ENCODE data around the gene PTPN23.
"Not testable (repeated sequence)": the region's sequence is repeated elsewhere in the genome, so short reads cannot be mapped to it uniquely, and the experiment has no call there.

PTPN23 gene

DNA sequence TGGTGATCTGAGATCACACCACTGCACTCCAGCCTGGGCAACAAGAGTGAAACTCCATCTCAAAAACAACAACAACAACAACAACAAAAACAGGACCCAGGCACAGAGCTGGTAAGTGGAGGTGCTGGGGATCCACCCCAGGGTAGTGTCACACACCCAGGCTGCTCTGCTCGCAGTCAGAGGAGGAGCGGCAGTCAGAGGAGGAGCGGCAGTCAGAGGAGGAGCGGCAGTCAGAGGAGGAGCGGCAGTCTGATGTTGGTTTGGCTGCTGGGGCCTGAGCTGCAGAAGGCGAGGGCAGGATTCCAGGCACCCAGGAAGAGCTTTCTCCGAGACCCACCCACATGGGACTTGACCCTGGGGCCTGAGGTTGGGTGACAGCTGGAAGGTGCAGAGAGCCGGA is 10.8 kb upstream of the PTPN23 start:
- DNase-seq (ENCODE audit: low read depth) = not testable (repeated sequence)

DNA sequence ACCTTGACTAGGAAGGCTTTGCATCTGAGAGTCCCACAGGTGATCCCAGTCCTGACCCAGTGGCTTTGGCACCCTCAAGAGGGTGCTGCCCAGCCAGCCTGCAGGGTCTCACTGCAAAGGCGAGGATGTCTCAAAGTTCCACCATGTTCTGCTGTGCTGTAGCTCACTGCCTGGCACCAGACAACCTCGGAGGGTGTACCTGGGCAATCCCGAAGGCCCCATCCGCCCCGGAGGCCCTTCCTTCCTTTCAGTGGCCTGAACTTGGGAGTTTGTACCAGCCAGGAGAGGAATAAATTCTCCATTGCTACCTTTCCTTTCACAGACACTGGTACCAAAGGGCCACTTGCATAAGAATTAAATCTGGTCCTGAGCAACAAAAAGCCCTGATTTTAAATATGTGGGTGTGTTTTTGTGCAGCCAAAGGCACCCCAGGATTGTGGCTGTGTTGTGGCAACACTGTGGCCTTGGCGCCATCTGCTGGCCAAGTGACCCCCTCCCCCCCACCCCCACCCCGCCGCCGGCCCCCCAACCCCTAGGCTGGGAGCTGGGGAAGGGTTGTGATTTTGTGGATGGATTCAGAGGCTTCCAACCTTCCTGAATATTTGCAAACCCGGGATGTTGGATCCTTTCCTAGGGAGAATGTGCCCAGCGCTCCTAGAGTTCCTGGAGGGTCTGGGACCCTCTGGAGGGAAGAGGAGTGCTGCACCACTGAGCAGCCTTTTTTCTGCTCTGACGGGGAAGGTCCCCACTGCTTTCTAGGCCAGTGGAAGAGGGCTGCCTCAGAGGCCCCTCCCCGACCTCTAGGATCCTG is 9.7 kb upstream of the PTPN23 start:
- no peak for DNase-seq (ENCODE audit: low read depth)

GRCh38 chr3:47374587-47374986 is 6.2 kb upstream of the PTPN23 start:
- no peak for DNase-seq (ENCODE audit: low read depth)

GRCh38 chr3:47376393-47376792 is 4.4 kb upstream of the PTPN23 start:
- no peak for DNase-seq (ENCODE audit: low read depth)

GRCh38 chr3:47377186-47377585 is 3.6 kb upstream of the PTPN23 start:
- no peak for DNase-seq (ENCODE audit: low read depth)

DNA sequence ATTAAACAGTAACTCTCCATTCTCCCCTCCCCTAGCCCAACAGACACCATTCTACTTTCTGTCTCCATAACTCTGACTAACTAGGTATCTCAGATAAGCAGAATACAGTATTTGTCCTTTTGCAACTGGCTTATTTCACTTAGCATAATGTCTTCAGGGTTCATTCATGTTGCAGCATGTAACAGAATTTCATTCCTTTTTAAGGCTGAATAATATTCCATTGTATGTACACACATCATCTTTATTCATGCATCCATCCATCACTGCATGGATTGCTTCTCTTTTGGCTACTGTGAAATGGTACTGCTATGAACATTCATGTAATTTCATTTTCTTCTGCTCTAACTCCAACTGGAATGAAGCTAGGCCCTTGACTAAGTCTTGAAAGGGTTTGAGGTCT is 2.0 kb upstream of the PTPN23 start:
- no peak for DNase-seq (ENCODE audit: low read depth)

- DNase-seq (ENCODE audit: low read depth) = no peak
These were observed 1.4 kb upstream of the PTPN23 start for GRCh38 chr3:47379411-47379899.

DNA sequence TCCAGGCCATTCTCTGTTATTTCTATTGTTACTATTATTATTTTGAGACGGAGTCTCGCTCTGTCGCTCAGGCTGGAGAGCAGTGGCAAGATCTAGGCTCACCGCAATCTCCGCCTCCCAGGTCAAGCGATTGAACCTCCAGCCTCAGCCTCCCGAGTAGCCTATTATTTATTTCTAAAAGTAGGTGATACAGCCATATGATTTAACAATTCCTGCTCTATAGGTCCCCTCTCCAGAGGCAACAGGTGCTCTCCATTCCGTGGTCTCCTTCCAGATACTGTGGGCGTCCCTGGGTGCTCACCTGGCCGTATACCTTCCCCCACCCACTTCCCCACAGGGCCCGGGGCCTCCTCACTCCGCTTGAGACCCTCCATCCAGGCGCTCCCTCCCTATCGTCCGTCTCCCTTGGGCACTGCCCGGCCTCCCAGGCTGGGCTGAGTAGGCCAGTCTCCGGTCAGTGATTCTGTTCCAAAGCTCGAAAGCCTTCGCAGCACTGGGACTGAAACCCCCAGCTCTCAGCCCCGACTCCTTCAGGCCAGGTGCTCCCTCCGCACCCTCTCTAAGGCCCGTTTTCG is 708 bp upstream of the PTPN23 start:
- no peak for DNase-seq (ENCODE audit: low read depth)

DNA sequence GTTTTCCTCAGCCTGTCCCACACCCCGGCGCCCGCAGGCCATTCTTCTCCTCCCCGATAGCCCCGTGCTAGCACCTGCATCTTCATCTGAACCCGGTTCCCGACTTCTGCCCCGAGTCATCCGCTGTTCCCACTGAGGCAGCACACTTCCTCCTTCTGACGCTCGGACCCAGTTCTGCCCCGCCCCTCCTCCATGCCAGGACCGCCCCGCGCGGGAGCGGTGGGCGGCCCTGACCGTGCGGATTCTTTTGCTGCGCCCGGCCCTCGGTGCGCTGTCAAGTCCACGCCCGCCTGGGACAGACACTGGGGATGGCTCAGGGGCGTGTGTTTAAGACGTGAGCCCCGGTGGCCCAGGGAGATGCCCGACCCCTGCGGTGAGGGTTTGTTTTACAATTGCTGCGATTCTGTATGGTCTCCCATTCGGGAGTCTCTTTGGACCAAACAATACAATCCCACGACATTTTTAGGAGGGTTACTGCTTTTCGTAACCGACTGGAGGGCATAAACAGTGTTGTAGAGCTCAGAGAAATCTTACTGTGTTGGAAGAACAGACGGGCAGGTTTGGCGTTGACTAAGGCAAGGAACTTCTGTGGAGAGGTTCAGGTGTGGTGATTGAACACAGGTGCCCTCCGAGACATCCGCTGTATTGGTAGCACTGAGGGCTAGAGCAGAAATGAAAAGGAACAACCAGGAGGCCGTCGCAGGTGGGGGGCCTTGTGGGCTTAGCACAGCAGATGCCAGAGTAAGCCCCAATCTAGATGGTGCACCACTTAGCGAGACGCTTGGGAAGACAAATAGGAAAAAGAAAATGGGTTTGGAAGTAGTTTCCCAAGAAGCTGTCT is 716 bp downstream of the PTPN23 start:
- peak; percentile 45 for DNase-seq (ENCODE audit: low read depth)

DNA sequence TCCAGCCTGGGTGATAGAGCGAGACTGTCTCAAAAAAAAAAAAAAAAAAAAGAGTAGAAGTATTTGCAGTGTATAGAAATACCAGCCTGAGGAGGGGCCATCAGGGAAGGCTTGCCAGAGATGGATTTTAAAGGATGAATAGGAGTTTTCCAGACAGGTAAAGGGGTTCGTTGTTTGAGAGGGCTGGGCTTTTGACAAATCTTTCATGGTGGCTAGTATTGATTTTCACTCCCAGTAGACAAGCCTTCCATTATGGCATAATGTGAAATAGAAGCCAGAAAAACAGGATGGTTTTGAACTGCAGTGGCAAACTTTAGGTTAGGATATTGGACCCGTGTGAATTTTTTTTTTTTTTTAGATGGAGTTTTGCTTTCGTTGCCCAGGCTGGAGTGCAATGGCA is 3.6 kb downstream of the PTPN23 start:
- DNase-seq (ENCODE audit: low read depth) = no peak

GRCh38 chr3:47385007-47385406 is 4.2 kb downstream of the PTPN23 start:
- DNase-seq (ENCODE audit: low read depth) = no peak

DNA sequence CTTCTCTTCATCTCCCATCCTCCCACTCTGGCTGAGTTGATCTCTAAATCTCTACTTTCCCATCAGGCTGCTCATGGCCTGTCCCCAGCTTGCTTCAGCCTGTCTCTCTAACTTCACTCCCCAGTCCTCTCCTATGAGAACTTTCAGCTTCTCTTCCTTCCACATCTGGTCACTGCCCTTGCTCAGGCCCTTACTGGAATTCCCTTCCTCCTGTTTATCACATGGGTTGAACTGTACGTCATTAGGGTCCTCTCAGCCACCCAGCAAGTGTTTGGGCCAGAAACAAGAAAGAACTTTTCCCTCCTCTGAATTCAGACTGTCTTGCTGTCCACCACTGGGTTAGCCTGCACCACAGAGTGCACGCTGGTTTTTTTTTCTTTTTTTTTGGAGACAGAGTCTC is 5.0 kb downstream of the PTPN23 start:
- no peak for DNase-seq (ENCODE audit: low read depth)

DNA sequence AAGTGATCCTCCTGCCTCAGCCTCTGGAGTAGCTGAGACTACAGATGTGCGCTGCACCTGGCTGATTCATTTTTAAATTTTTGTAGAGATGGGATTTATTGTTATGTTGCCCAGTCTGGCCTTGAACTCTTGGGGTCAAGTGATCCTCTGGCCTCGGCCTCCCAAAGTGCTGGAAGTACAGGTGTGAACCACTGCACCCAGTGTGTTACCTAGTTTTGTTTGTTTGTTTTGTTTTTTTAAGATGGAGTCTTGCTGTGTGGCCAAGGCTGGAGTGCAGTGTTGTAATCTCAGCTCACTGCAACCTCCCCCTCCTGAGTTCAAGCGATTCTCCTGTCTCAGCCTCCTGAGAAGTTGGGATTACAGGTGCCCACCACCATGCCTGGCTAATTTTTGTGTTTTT is 12.1 kb downstream of the PTPN23 start:
- DNase-seq (ENCODE audit: low read depth) = no peak

DNA sequence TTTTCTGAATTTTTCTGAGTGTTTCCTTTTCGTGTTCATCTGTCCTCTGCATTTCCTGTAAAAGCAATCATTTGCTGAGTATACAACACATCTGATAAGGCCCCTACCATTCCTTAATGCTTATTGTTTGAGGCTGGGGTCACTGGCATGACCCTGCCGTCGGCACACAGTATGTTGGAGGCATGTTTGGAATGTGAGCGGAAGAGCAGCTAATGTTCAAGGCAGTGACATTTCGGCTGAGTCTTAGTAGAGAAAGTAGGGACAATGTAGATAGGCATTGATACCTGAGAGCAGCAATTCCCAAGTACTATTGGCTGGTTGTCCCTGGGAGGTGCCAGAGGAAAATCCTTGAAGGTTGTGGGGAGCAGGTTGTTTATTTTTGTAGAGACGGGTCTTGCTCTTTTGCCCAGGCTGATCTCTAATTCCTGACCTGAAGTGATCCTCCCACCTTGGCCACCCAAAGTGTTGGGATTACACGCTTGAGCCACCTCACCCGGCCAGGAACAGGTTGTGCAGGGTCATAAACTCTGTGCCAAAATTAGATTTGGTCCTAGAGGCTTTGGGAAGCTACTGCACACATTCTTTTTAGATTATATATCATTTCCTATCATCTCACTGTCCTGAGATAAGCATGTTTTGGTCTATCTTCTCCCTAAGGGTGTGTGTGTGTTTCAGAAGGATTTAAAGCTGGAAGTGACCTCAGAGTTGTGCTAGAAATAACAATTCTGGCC is 13.5 kb downstream of the PTPN23 start:
- DNase-seq (ENCODE audit: low read depth) = no peak

DNA sequence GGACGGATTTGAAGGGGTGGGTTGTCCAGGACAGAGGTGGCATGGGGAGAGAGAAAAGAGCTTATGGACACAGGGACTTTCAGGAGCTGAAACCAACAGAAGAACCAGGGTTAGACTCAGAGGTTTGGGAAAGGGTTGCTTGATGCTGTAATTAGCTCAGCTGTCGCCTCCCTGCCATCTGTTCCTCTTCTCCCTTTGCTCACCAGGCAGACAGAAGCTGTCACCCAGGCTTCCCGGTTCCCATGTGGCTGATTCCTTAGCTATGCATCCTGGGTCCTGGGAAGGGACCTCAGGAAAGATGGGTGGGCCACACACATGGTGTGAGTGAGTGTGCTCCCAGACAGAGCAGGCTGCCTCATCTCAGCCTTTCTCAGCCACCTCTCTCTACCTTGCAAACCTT is 14.1 kb downstream of the PTPN23 start:
- DNase-seq (ENCODE audit: low read depth) = no peak

GRCh38 chr3:47398228-47398627 is 17.4 kb downstream of the PTPN23 start:
- DNase-seq (ENCODE audit: low read depth) = no peak

DNA sequence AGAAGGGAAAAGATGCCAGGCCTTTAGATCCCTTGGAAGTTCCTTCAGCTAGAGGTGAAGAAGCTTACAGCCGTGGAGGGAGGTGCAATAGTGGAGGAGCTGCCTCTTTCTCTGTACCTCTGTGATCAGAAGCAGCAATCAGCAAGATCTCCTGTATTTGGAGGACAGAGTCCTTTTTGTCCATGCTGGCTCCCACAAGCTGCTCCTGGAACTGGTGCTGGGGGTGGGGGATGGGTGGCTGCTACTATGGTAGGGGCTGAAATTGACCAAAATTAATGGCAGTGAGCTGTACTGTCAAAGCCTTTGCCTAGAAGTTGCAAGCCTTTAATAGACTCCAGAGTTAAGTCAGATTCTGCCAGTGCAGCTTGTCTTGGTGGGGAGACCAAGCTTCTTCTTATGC is 18.2 kb downstream of the PTPN23 start:
- DNase-seq (ENCODE audit: low read depth) = no peak

DNA sequence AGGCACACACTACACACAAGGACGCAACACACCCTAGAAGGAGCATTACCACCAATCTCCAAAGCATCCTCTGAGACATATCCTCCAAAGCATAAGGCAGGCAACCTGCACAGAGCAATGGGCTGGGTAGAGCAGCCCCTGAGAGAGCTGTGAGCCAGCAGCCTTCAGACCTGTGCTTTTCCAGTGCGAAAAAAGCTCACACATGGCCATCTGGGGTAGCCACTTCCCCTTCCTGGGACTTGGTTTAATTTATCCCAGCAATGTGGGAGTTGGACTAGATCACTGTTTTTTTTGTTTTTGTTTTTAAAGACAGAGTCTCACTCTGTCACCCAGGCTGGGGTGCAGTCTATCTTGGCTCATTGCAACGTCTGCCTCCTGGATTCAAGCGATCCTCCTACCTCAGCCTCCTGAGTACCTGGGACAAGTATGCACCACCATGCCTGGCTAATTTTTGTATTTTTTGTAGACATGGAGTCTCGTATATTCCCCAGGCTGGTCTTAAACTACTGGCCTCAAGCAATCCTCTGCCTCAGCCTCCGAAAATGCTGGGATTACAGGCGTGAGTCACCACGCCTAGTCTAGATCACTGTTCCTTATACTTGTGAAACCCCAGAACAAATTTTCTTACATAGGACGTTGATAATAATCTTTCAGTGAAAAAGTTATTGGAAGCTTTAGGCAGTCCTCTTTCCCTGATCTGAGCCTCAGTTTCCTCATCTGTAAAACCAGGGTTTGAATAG is 18.9 kb downstream of the PTPN23 start:
- DNase-seq (ENCODE audit: low read depth) = no peak

DNA sequence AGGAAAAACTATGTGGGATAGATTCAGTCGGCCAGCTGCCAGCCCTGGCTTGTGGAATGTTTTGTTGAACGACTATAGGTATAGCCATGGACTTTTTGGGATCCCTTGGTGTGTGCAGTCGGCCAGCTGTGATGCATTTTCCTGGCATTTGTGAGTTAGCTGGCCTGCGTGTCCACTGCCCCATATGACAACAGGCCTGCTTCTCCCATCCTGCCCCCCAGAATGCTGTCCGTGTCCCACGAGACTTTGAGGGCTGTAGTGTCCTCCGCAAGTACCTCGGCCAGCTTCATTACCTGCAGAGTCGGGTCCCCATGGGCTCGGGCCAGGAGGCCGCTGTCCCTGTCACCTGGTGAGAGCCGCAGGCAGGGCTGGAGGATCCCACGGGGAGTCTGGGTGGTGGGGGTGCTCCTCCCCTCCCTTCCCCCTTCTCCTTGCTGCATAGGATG is 23.6 kb downstream of the PTPN23 start:
- no peak for DNase-seq (ENCODE audit: low read depth)

- no peak for DNase-seq (ENCODE audit: low read depth)
These were observed 24.4 kb downstream of the PTPN23 start for GRCh38 chr3:47404955-47405790.
